OCI-LY3 (cell line): ENCODE data around the gene CAMK2G.
A peak's percentile ranks its signal among the peaks of the same experiment; 100 is the strongest.
"Not testable (repeated sequence)": the region's sequence is repeated elsewhere in the genome, so short reads cannot be mapped to it uniquely, and the experiment has no call there.

Source experiments
- H2AFZ ChIP-seq: fragments of 200-600, 300-600 bp; shearing (Covaris generic); 2 replicates; pipeline ENCODE4 v1.6.0; 2014; ENCODE audit warnings: antibody characterized with exemption, low read depth, low read length
- H3K27ac ChIP-seq: fragments of 200-600, 300-600 bp; sonication (generic); 2 replicates; pipeline ENCODE4 v1.5.1; 2014; ENCODE audit warnings: mild to moderate bottlenecking, low read length, moderate library complexity, mixed read lengths
- H3K27me3 ChIP-seq: fragments of 200-600, 300-600 bp; sonication (generic); 2 replicates; pipeline ENCODE4 v1.6.1; 2014; ENCODE audit warnings: low read depth, low read length, mixed read lengths
- H3K36me3 ChIP-seq: fragments of 200-600, 300-600 bp; sonication (generic); replicated peaks from 2 replicates; pipeline ENCODE3; 2014; ENCODE audit warnings: low read depth, low read length, mixed read lengths
- H3K4me1 ChIP-seq: fragments of 300-600, 200-600 bp; sonication (generic); 2 replicates; pipeline ENCODE4 v1.6.1; 2014; ENCODE audit warnings: low read length, mixed read lengths
- H3K4me2 ChIP-seq: fragments of 200-600, 300-600 bp; sonication (generic); 2 replicates; pipeline ENCODE4 v1.6.1; 2014; ENCODE audit warnings: low read length, mixed read lengths
- H3K4me3 ChIP-seq: fragments of 300-600, 200-600 bp; sonication (generic); 2 replicates; pipeline ENCODE4 v1.5.1; 2014; ENCODE audit warnings: antibody characterized with exemption, mild to moderate bottlenecking, low read length, moderate library complexity
- H3K79me2 ChIP-seq: fragments of 300-600, 200-600 bp; shearing (Covaris generic); 2 replicates; pipeline ENCODE4 v1.6.1; 2014; ENCODE audit warnings: mild to moderate bottlenecking, low read length, mixed read lengths
- H3K9ac ChIP-seq: fragments of 300-600, 200-600 bp; shearing (Covaris generic); 2 replicates; pipeline ENCODE4 v1.6.0; 2014; ENCODE audit warnings: mild to moderate bottlenecking, low read length, moderate library complexity
- H3K9me3 ChIP-seq: fragments of 200-600, 300-600 bp; shearing (Covaris generic); 2 replicates; pipeline ENCODE4 v1.6.1; 2014; ENCODE audit warnings: low read length, mixed read lengths; ENCODE audit not compliant: insufficient read depth
- H4K20me1 ChIP-seq: fragments of 200-600, 300-600 bp; sonication (generic); 2 replicates; pipeline ENCODE4 v1.6.1; 2016; ENCODE audit warnings: low read length, mixed read lengths; ENCODE audit not compliant: insufficient read depth
- EZH2phosphoT487 ChIP-seq: fragments of 200-600 bp; shearing (Covaris generic); IDR thresholded peaks from 2 replicates; pipeline ENCODE4 v1.6.1; 2018; ENCODE audit warnings: antibody characterized with exemption, mixed run types, low read depth
- TF ChIP-seq, protein P1 (sequence below): fragments of 200-600, 300-600 bp; sonication (generic); IDR thresholded peaks from 2 replicates; pipeline ENCODE4 v1.5.1; 2014; ENCODE audit warnings: antibody characterized with exemption, low read length, low read depth

The CAMK2G gene

GRCh38 chr10:73788864-73789658 is 85.3 kb downstream of the CAMK2G start:
- H3K4me2 ChIP-seq, result no peak overlapping the region

DNA sequence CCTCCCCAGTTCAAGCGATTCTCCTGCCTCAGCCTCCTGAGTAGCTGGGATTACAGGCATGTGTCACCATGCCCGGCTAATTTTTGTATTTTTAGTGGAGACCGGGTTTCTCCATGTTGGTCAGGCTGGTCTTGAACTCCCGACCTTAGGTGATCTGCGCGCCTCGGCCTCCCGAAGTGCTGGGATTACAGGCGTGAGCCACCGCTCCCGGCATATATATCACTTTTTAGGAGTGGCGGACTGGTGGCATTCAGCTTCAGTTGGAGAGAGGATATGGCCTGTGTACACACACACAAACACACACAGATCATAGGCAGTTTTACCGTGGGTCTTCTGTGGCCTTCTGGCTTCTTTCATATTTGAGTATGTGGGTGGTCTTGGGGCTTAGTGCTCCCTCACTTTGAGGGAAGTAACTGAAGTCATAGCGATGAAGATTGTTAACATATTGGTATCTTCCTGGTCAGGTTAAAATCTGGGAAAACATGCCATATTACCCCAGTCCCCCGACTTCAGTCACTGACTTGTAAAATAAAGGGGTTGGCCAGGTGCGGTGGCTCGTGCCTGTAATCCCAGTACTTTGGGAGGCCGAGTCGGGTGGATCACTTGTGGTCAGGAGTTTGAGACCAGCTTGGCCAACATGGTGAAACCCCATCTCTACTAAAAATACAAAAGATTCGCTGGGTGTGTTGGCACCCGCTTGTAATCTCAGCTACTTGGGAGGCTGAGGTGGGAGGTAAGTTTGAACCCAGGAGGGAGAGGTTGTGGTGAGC is 87.1 kb downstream of the CAMK2G start:
- not testable (repeated sequence) for H3K27me3 ChIP-seq, H3K9ac ChIP-seq, H3K36me3 ChIP-seq, H3K4me2 ChIP-seq, H3K27ac ChIP-seq, H3K4me3 ChIP-seq, H3K9me3 ChIP-seq, H2AFZ ChIP-seq, H4K20me1 ChIP-seq
- Histone ChIP-seq H3K79me2 (peaks cover 41% of the 10 kb centered on the region), H3K4me1 (peaks cover 18% of the 10 kb centered on the region)

More at GRCh38 chr10:73788864-73789658, 85.3 kb downstream of the CAMK2G start:
- H3K36me3 ChIP-seq, result peaks cover 2% of the 10 kb centered on the region
- no peaks in the 10 kb centered on the region for H4K20me1 ChIP-seq
- TF ChIP-seq EZH2phosphoT487, result no peak
- TF ChIP-seq, protein P1, sequence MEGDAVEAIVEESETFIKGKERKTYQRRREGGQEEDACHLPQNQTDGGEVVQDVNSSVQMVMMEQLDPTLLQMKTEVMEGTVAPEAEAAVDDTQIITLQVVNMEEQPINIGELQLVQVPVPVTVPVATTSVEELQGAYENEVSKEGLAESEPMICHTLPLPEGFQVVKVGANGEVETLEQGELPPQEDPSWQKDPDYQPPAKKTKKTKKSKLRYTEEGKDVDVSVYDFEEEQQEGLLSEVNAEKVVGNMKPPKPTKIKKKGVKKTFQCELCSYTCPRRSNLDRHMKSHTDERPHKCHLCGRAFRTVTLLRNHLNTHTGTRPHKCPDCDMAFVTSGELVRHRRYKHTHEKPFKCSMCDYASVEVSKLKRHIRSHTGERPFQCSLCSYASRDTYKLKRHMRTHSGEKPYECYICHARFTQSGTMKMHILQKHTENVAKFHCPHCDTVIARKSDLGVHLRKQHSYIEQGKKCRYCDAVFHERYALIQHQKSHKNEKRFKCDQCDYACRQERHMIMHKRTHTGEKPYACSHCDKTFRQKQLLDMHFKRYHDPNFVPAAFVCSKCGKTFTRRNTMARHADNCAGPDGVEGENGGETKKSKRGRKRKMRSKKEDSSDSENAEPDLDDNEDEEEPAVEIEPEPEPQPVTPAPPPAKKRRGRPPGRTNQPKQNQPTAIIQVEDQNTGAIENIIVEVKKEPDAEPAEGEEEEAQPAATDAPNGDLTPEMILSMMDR, result no peak
- no peak overlapping the region for H3K4me3 ChIP-seq
- no peak overlapping the region for H2AFZ ChIP-seq
- H3K9ac ChIP-seq, result no peak overlapping the region
- H3K27ac ChIP-seq, result no peak overlapping the region
- no peaks in the 10 kb centered on the region for H3K9me3 ChIP-seq
- H3K4me1 ChIP-seq, result peaks cover 9% of the 10 kb centered on the region
- H3K27me3 ChIP-seq, result no peaks in the 10 kb centered on the region
- H3K79me2 ChIP-seq, result peaks cover 23% of the 10 kb centered on the region

- H2AFZ ChIP-seq, result no peak overlapping the region
- H3K27me3 ChIP-seq, result no peaks in the 10 kb centered on the region
- TF ChIP-seq, protein P1, result no peak
- no peak for TF ChIP-seq EZH2phosphoT487
- peaks cover 3% of the 10 kb centered on the region for H3K36me3 ChIP-seq
- peak overlapping the region; percentile 93 for H3K4me3 ChIP-seq
- no peaks in the 10 kb centered on the region for H3K9me3 ChIP-seq
- H3K4me1 ChIP-seq, result peaks cover 18% of the 10 kb centered on the region
- peak overlapping the region; percentile 91 for H3K4me2 ChIP-seq
- H4K20me1 ChIP-seq, result no peaks in the 10 kb centered on the region
- peak overlapping the region; percentile 76 for H3K9ac ChIP-seq
- no peak overlapping the region for H3K27ac ChIP-seq
- H3K79me2 ChIP-seq, result peaks cover 48% of the 10 kb centered on the region
These were observed 87.9 kb downstream of the CAMK2G start for GRCh38 chr10:73786512-73786885.

GRCh38 chr10:73785721-73786511 is 88.4 kb downstream of the CAMK2G start:
- no peak for TF ChIP-seq EZH2phosphoT487
- TF ChIP-seq, protein P1, result no peak
- H3K79me2 ChIP-seq, result peaks cover 54% of the 10 kb centered on the region
- H3K4me2 ChIP-seq, result peak overlapping the region; percentile 91
- H3K36me3 ChIP-seq, result peaks cover 3% of the 10 kb centered on the region
- no peak overlapping the region for H2AFZ ChIP-seq
- peak overlapping the region; percentile 76 for H3K9ac ChIP-seq
- H3K4me1 ChIP-seq, result peaks cover 19% of the 10 kb centered on the region
- no peaks in the 10 kb centered on the region for H3K9me3 ChIP-seq
- no peaks in the 10 kb centered on the region for H4K20me1 ChIP-seq
- peak overlapping the region; percentile 93 for H3K4me3 ChIP-seq
- peak overlapping the region; percentile 68 for H3K27ac ChIP-seq
- H3K27me3 ChIP-seq, result no peaks in the 10 kb centered on the region
